ENCODE measurements around the gene KCNH6. TPM values are rescaled to one million over a fixed set of nuclear protein-coding genes. Genes with fewer than 3 reads are reported as not detected.

Gene KCNH6
- polyA plus RNA-seq, 1 of the 3 experiments (the other 2 are of a cell fraction): 0.15 TPM

DNA sequence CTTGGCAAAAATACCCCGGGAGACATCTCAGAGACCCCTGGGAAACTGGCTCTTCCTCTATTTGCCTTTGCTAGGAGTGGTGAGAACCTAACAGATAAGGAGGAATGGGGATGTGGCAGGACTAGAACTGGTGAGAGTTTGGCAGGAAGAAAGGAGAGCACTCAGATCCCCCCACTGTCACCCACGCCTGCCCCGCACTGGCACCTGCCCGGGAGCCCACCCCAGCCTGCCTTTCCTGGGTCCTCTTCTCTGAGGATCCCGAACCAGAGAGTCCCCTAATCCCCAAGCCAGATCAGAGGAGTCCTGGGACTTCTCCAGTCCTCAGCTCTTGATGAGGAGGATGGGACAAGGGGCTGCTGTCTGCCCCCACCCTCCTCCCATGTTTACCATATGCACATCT is 3.7 kb downstream of the KCNH6 start:
- 0 out of 2 replicates have a peak, but pooled peaks cover 17% of the 10 kb centered on the region for H3K27me3 ChIP-seq (ENCODE audit: insufficient read depth)
- CTCF ChIA-PET: interaction anchor here (0.6 to 4.8 kb wide), 6 partner anchors 11 to 172 kb away, joined by 3 to 29 read pairs (median 3); no protein-coding TSS in a partner anchor
- H3K4me2 ChIP-seq: no peak overlapping the region
- no peak overlapping the region for H3K4me3 ChIP-seq (ENCODE audit: low read depth in 2 of 2, low read length in 1 of 2)
- no peaks in the 10 kb centered on the region for H3K9me2 ChIP-seq
- no peak overlapping the region for H3K9ac ChIP-seq
- no peaks in the 10 kb centered on the region for H3F3A ChIP-seq (replicated peaks; ENCODE audit: insufficient read depth)
- TF ChIP-seq ELF1 (IDR thresholded peaks at IDR 0.05) (no peak), TCF12 (IDR thresholded peaks at IDR 0.05) (no peak), MXI1 (IDR thresholded peaks at IDR 0.05; ENCODE audit: low read depth, low read length) (no peak), FOXM1 (IDR thresholded peaks at IDR 0.05; ENCODE audit: low read depth) (no peak), NRF1 (IDR thresholded peaks at IDR 0.05; ENCODE audit: low read depth, low read length) (no peak), TAF1 (IDR thresholded peaks at IDR 0.05; ENCODE audit: borderline replicate concordance, low read depth, low read length) (no peak), CHD2 (IDR thresholded peaks at IDR 0.05; ENCODE audit: low read length, partially characterized antibody) (no peak)
- TF ChIP-seq, protein P1, sequence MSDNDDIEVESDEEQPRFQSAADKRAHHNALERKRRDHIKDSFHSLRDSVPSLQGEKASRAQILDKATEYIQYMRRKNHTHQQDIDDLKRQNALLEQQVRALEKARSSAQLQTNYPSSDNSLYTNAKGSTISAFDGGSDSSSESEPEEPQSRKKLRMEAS (IDR thresholded peaks at IDR 0.05; ENCODE audit: low read depth): no peak
- TF ChIP-seq, protein P2, sequence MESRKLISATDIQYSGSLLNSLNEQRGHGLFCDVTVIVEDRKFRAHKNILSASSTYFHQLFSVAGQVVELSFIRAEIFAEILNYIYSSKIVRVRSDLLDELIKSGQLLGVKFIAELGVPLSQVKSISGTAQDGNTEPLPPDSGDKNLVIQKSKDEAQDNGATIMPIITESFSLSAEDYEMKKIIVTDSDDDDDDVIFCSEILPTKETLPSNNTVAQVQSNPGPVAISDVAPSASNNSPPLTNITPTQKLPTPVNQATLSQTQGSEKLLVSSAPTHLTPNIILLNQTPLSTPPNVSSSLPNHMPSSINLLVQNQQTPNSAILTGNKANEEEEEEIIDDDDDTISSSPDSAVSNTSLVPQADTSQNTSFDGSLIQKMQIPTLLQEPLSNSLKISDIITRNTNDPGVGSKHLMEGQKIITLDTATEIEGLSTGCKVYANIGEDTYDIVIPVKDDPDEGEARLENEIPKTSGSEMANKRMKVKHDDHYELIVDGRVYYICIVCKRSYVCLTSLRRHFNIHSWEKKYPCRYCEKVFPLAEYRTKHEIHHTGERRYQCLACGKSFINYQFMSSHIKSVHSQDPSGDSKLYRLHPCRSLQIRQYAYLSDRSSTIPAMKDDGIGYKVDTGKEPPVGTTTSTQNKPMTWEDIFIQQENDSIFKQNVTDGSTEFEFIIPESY (IDR thresholded peaks at IDR 0.05; ENCODE audit: borderline replicate concordance, low read depth): no peak
- TF ChIP-seq, protein P3, sequence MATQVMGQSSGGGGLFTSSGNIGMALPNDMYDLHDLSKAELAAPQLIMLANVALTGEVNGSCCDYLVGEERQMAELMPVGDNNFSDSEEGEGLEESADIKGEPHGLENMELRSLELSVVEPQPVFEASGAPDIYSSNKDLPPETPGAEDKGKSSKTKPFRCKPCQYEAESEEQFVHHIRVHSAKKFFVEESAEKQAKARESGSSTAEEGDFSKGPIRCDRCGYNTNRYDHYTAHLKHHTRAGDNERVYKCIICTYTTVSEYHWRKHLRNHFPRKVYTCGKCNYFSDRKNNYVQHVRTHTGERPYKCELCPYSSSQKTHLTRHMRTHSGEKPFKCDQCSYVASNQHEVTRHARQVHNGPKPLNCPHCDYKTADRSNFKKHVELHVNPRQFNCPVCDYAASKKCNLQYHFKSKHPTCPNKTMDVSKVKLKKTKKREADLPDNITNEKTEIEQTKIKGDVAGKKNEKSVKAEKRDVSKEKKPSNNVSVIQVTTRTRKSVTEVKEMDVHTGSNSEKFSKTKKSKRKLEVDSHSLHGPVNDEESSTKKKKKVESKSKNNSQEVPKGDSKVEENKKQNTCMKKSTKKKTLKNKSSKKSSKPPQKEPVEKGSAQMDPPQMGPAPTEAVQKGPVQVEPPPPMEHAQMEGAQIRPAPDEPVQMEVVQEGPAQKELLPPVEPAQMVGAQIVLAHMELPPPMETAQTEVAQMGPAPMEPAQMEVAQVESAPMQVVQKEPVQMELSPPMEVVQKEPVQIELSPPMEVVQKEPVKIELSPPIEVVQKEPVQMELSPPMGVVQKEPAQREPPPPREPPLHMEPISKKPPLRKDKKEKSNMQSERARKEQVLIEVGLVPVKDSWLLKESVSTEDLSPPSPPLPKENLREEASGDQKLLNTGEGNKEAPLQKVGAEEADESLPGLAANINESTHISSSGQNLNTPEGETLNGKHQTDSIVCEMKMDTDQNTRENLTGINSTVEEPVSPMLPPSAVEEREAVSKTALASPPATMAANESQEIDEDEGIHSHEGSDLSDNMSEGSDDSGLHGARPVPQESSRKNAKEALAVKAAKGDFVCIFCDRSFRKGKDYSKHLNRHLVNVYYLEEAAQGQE (IDR thresholded peaks at IDR 0.05; ENCODE audit: low read depth, low read length): no peak
- H3K36me3 ChIP-seq (replicated peaks in 1 of 2; ENCODE audit: control insufficient read depth in 1 of 2, insufficient read depth in 2 of 2, low read length in 1 of 2): no peaks in the 10 kb centered on the region
- no peak overlapping the region for H3K27ac ChIP-seq (ENCODE audit: low read depth in 2 of 2, low read length in 1 of 2)
- H3K79me2 ChIP-seq (ENCODE audit: insufficient read depth): no peaks in the 10 kb centered on the region
- H4K20me1 ChIP-seq (ENCODE audit: insufficient read depth): no peaks in the 10 kb centered on the region; the same call in 1 of the 2 replicates
- DNase-seq: no peak
- POLR2A ChIA-PET: no interaction called here
- no peaks in the 10 kb centered on the region for H3K9me3 ChIP-seq
- no peak overlapping the region for H2AFZ ChIP-seq (ENCODE audit: low read depth)
- peaks cover 0 to 50% of the 10 kb centered on the region in 2 experiments; a peak in 1 of 4 replicates for H3K4me1 ChIP-seq (ENCODE audit: control insufficient read depth in 1 of 2, insufficient read depth in 2 of 2, low read depth in 1 of 2, low read length in 1 of 2)
- 55% methylated on average over 5 of the region's 5 CpGs for WGBS (ENCODE audit: low lambda C conversion rate)

DNA sequence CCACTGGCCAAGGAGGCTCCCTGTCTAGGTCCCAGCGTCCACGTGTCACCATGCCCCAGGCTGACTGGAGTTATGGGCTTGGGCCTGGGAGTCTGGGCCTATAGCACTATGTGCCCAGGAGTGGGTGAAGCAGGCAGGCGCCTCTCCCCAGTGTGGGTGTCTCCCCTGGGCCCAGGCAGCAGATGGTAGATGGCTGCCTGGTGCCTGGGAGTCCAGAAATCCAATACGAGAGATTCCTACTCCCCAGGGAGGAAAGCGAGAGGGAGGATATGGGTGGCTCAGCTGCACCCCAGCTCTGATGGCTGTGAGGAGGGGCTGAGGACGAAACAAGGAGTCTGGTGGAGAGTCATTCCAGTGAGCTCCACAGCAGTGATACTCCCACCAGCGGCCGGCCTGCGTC is 5.0 kb downstream of the KCNH6 start:
- no peak overlapping the region for H3K4me2 ChIP-seq
- H3K27ac ChIP-seq (ENCODE audit: low read depth in 2 of 2, low read length in 1 of 2): no peak overlapping the region
- no peak overlapping the region for H2AFZ ChIP-seq (ENCODE audit: low read depth)
- no peaks in the 10 kb centered on the region for H3K79me2 ChIP-seq (ENCODE audit: insufficient read depth)
- H3F3A ChIP-seq (replicated peaks; ENCODE audit: insufficient read depth): no peaks in the 10 kb centered on the region
- H4K20me1 ChIP-seq (ENCODE audit: insufficient read depth): no peaks in the 10 kb centered on the region
- no peak overlapping the region for H3K4me3 ChIP-seq (ENCODE audit: low read depth in 2 of 2, low read length in 1 of 2)
- 0 out of 2 replicates have a peak, but pooled peaks cover 17% of the 10 kb centered on the region for H3K27me3 ChIP-seq (ENCODE audit: insufficient read depth)
- CTCF ChIA-PET: interaction anchor here (2.6 to 4.8 kb wide), 3 partner anchors 49 to 103 kb away, joined by 10 to 29 read pairs (median 27); no protein-coding TSS in a partner anchor
- POLR2A ChIA-PET: no interaction called here
- no peaks in the 10 kb centered on the region for H3K9me3 ChIP-seq
- H3K9ac ChIP-seq: no peak overlapping the region
- H3K9me2 ChIP-seq: no peaks in the 10 kb centered on the region
- H3K4me1 ChIP-seq (ENCODE audit: control insufficient read depth in 1 of 2, insufficient read depth in 2 of 2, low read depth in 1 of 2, low read length in 1 of 2): peaks cover 0 to 46% of the 10 kb centered on the region in 2 experiments; a peak in 1 of 4 replicates
- 56% methylated on average over 6 of the region's 9 CpGs for WGBS (ENCODE audit: low lambda C conversion rate)
- no peak for DNase-seq
- no peaks in the 10 kb centered on the region for H3K36me3 ChIP-seq (replicated peaks in 1 of 2; ENCODE audit: control insufficient read depth in 1 of 2, insufficient read depth in 2 of 2, low read length in 1 of 2)
- TF ChIP-seq TAF1 (IDR thresholded peaks at IDR 0.05; ENCODE audit: borderline replicate concordance, low read depth, low read length) (no peak), GATA2 (CRISPR knock-in tag; IDR thresholded peaks at IDR 0.05) (no peak), EP300 (IDR thresholded peaks at IDR 0.05; ENCODE audit: borderline replicate concordance in 1 of 2, low read depth in 1 of 2, low read length in 1 of 2) (no peak), NRF1 (IDR thresholded peaks at IDR 0.05; ENCODE audit: low read depth, low read length) (no peak), CHD2 (IDR thresholded peaks at IDR 0.05; ENCODE audit: low read length, partially characterized antibody) (no peak), RXRA (IDR thresholded peaks at IDR 0.05; ENCODE audit: borderline replicate concordance, low read depth) (no peak), MXI1 (IDR thresholded peaks at IDR 0.05; ENCODE audit: low read depth, low read length) (no peak), SIN3A (IDR thresholded peaks at IDR 0.05; ENCODE audit: borderline replicate concordance, low read depth, low read length) (no peak), MEF2A (IDR thresholded peaks at IDR 0.05; ENCODE audit: borderline replicate concordance, low read depth) (no peak)
- TF ChIP-seq, protein P4, sequence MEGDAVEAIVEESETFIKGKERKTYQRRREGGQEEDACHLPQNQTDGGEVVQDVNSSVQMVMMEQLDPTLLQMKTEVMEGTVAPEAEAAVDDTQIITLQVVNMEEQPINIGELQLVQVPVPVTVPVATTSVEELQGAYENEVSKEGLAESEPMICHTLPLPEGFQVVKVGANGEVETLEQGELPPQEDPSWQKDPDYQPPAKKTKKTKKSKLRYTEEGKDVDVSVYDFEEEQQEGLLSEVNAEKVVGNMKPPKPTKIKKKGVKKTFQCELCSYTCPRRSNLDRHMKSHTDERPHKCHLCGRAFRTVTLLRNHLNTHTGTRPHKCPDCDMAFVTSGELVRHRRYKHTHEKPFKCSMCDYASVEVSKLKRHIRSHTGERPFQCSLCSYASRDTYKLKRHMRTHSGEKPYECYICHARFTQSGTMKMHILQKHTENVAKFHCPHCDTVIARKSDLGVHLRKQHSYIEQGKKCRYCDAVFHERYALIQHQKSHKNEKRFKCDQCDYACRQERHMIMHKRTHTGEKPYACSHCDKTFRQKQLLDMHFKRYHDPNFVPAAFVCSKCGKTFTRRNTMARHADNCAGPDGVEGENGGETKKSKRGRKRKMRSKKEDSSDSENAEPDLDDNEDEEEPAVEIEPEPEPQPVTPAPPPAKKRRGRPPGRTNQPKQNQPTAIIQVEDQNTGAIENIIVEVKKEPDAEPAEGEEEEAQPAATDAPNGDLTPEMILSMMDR (IDR thresholded peaks at IDR 0.05): no peak
- TF ChIP-seq, protein P5, sequence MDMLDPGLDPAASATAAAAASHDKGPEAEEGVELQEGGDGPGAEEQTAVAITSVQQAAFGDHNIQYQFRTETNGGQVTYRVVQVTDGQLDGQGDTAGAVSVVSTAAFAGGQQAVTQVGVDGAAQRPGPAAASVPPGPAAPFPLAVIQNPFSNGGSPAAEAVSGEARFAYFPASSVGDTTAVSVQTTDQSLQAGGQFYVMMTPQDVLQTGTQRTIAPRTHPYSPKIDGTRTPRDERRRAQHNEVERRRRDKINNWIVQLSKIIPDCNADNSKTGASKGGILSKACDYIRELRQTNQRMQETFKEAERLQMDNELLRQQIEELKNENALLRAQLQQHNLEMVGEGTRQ (IDR thresholded peaks at IDR 0.05; ENCODE audit: borderline replicate concordance, low read depth, low read length): no peak

Data from SK-N-SH (cell line).